Neuronal stem cell (in vitro differentiated cells): Measurements from ENCODE around the gene COL11A2.
A peak's percentile ranks its signal among the peaks of the same experiment; 100 is the strongest.
"Not testable (repeated sequence)": the region's sequence is repeated elsewhere in the genome, so short reads cannot be mapped to it uniquely, and the experiment has no call there.

ENCODE experiments used
- DNase-seq: peaks from one replicate; pipeline ENCODE4 v3.0.0-alpha.2; 2013; ENCODE audit warnings: low spot score
- H2AFZ ChIP-seq: one replicate; pipeline ENCODE4 v1.6.1; 2013; ENCODE audit warnings: mild to moderate bottlenecking, low read length, inconsistent platforms
- H2AK5ac ChIP-seq: 2 replicates; pipeline ENCODE4 v1.6.1; 2013; ENCODE audit warnings: low read depth, mild to moderate bottlenecking, inconsistent platforms, low read length, moderate library complexity, mixed read lengths
- H2BK120ac ChIP-seq: 2 replicates; pipeline ENCODE4 v1.6.1; 2013; ENCODE audit warnings: low read depth, mild to moderate bottlenecking, inconsistent platforms, low read length, moderate library complexity, mixed read lengths
- H2BK12ac ChIP-seq: one replicate; pipeline ENCODE4 v1.6.1; 2013; ENCODE audit warnings: low read length, inconsistent platforms
- H2BK15ac ChIP-seq: 2 replicates; pipeline ENCODE4 v1.6.1; 2013; ENCODE audit warnings: mild to moderate bottlenecking, low read length, inconsistent platforms, mixed read lengths
- H2BK5ac ChIP-seq: one replicate; pipeline ENCODE4 v1.6.1; 2013; ENCODE audit warnings: inconsistent platforms, mild to moderate bottlenecking, low read length, moderate library complexity
- H3K14ac ChIP-seq: one replicate; pipeline ENCODE4 v1.6.1; 2013; ENCODE audit warnings: low read length, inconsistent platforms
- H3K18ac ChIP-seq: 2 replicates; pipeline ENCODE4 v1.6.1; 2013; ENCODE audit warnings: low read length, inconsistent platforms
- H3K23ac ChIP-seq: 2 replicates; pipeline ENCODE4 v1.6.1; 2013; ENCODE audit warnings: low read depth, mild to moderate bottlenecking, mixed read lengths, low read length, inconsistent platforms; ENCODE audit not compliant: poor library complexity
- H3K27ac ChIP-seq: replicated peaks from 3 replicates; pipeline ENCODE4 v1.5.1; 2013; ENCODE audit warnings: low read length, inconsistent platforms
- H3K27me3 ChIP-seq, 3 experiments: 2 replicates each; pipeline ENCODE4 v1.6.1; 2013; ENCODE audit warnings: low read length in 3 of 3, mild to moderate bottlenecking in 2 of 3, inconsistent platforms in 1 of 3, low read depth in 1 of 3, mixed read lengths in 1 of 3, moderate library complexity in 1 of 3; ENCODE audit not compliant: control insufficient read depth in 3 of 3, insufficient read depth in 3 of 3
- H3K36me3 ChIP-seq, 2 donors: replicated peaks in 1 of 2; 2 replicates each; pipeline ENCODE4 v1.6.1; 2013; ENCODE audit warnings: low read length in 2 of 2; ENCODE audit not compliant: control insufficient read depth in 2 of 2, insufficient read depth in 2 of 2
- H3K4ac ChIP-seq: 2 replicates; pipeline ENCODE4 v1.6.1; 2013; ENCODE audit warnings: inconsistent platforms, mild to moderate bottlenecking, low read length, moderate library complexity
- H3K4me1 ChIP-seq, 2 donors: 1 replicate in 1 of 2; 2 replicates in 1 of 2; pipeline ENCODE4 v1.6.1; 2013; ENCODE audit warnings: low read length in 2 of 2, low read depth in 1 of 2; ENCODE audit not compliant: control insufficient read depth in 2 of 2, insufficient read depth in 1 of 2
- H3K4me2 ChIP-seq: one replicate; pipeline ENCODE4 v1.6.1; 2013; ENCODE audit warnings: mild to moderate bottlenecking, low read length, inconsistent platforms; ENCODE audit not compliant: insufficient read depth, poor library complexity, severe bottlenecking
- H3K4me3 ChIP-seq, 2 donors: 2 replicates each; pipeline ENCODE4 v1.5.1; 2013; ENCODE audit warnings: low read length in 2 of 2, mild to moderate bottlenecking in 2 of 2, inconsistent platforms in 1 of 2, moderate library complexity in 1 of 2
- H3K79me1 ChIP-seq: one replicate; pipeline ENCODE4 v1.6.1; 2013; ENCODE audit warnings: low read depth, mild to moderate bottlenecking, inconsistent platforms, low read length, moderate library complexity
- H3K9ac ChIP-seq: one replicate; pipeline ENCODE4 v1.6.1; 2013; ENCODE audit warnings: mild to moderate bottlenecking, low read depth, low read length, inconsistent platforms; ENCODE audit not compliant: poor library complexity
- H3K9me3 ChIP-seq, 2 donors: replicated peaks in 1 of 2; 2 replicates each; pipeline versions ENCODE3 to v1.6.1; 2013; ENCODE audit warnings: low read length in 2 of 2, mild to moderate bottlenecking in 2 of 2, inconsistent platforms in 1 of 2, low read depth in 1 of 2, mixed read lengths in 1 of 2, moderate library complexity in 1 of 2; ENCODE audit not compliant: control insufficient read depth in 2 of 2, insufficient read depth in 1 of 2
- H4K8ac ChIP-seq: one replicate; pipeline ENCODE4 v1.6.1; 2013; ENCODE audit warnings: low read depth, mild to moderate bottlenecking, inconsistent platforms, low read length, moderate library complexity
- H4K91ac ChIP-seq: one replicate; pipeline ENCODE4 v1.6.1; 2013; ENCODE audit warnings: low read length, low read depth, mild to moderate bottlenecking, inconsistent platforms; ENCODE audit not compliant: poor library complexity
- whole genome bisulfite sequencing, 2 donors: extraction: QIAGEN DNeasy Blood & Tissue Kit; methylation state at CpG; one replicate each; pipeline ENCODE4 v1.1.7; 2013; ENCODE audit warnings: missing lambda C conversion rate in 2 of 2, mixed read lengths in 1 of 2; ENCODE audit not compliant: insufficient read length in 2 of 2, insufficient replicate concordance in 1 of 2; ENCODE audit errors: extremely low coverage in 2 of 2; 5-methylcytosine and 5-hydroxymethylcytosine counted together

Gene COL11A2

GRCh38 chr6:33150560-33150959, 41.7 kb downstream of the COL11A2 start:
- not testable (repeated sequence) for H3K4me3 ChIP-seq, H2BK15ac ChIP-seq, H3K79me1 ChIP-seq, H3K27ac ChIP-seq, H3K23ac ChIP-seq, H2AK5ac ChIP-seq, H3K14ac ChIP-seq, H3K9ac ChIP-seq, H2BK120ac ChIP-seq, H2AFZ ChIP-seq, H3K9me3 ChIP-seq, H2BK12ac ChIP-seq, H3K4me2 ChIP-seq, H2BK5ac ChIP-seq, H3K18ac ChIP-seq, H4K8ac ChIP-seq, DNase-seq, H3K36me3 ChIP-seq, H3K4ac ChIP-seq, H4K91ac ChIP-seq, H3K4me1 ChIP-seq
- WGBS, 2 donors: no CpG with 5 or more reads among the region's 3 CpGs
- H3K27me3 ChIP-seq: peaks cover 0 to 31% (median 0%) of the 10 kb centered on the region in 3 experiments

- Histone ChIP-seq H3K9me3 (peaks cover 0 to 2% of the 10 kb centered on the region in 2 donors), H3K27me3 (peaks cover 0 to 18% (median 0%) of the 10 kb centered on the region in 3 experiments)
- WGBS, 2 donors: no CpG with 5 or more reads among the region's 8 CpGs
Observed at GRCh38 chr6:33147807-33148666, 44.2 kb downstream of the COL11A2 start.

GRCh38 chr6:33144373-33144772, 47.9 kb downstream of the COL11A2 start:
- H3K9me3 ChIP-seq: peaks cover 0 to 2% of the 10 kb centered on the region in 2 donors
- no peaks in the 10 kb centered on the region for H3K79me1 ChIP-seq
- H2BK5ac ChIP-seq: no peak overlapping the region
- no peak overlapping the region for H3K18ac ChIP-seq
- H3K27ac ChIP-seq: no peak overlapping the region
- no peak overlapping the region for H3K9ac ChIP-seq
- H2BK120ac ChIP-seq: no peak overlapping the region
- no peak overlapping the region for H2BK12ac ChIP-seq
- H2AFZ ChIP-seq: no peak overlapping the region
- H2AK5ac ChIP-seq: no peak overlapping the region
- H3K4me1 ChIP-seq: no peaks in the 10 kb centered on the region
- H3K4me2 ChIP-seq: no peak overlapping the region
- H3K4me3 ChIP-seq: no peak overlapping the region
- no peak overlapping the region for H4K91ac ChIP-seq
- WGBS, 2 donors: no CpG with 5 or more reads among the region's 1 CpG
- no peak overlapping the region for H4K8ac ChIP-seq
- no peak overlapping the region for H3K23ac ChIP-seq
- no peak for DNase-seq
- H3K14ac ChIP-seq: no peak overlapping the region
- H3K36me3 ChIP-seq: no peaks in the 10 kb centered on the region
- no peak overlapping the region for H2BK15ac ChIP-seq
- peaks cover 0 to 35% (median 0%) of the 10 kb centered on the region in 3 experiments for H3K27me3 ChIP-seq
- no peak overlapping the region for H3K4ac ChIP-seq

More at GRCh38 chr6:33147807-33148666, 44.2 kb downstream of the COL11A2 start:
- H2BK5ac ChIP-seq: no peak overlapping the region
- no peak overlapping the region for H4K91ac ChIP-seq
- H3K23ac ChIP-seq: no peak overlapping the region
- H3K14ac ChIP-seq: no peak overlapping the region
- no peak overlapping the region for H2BK120ac ChIP-seq
- H3K9ac ChIP-seq: no peak overlapping the region
- H3K36me3 ChIP-seq: no peaks in the 10 kb centered on the region
- no peak overlapping the region for H3K18ac ChIP-seq
- no peaks in the 10 kb centered on the region for H3K79me1 ChIP-seq
- no peak overlapping the region for H3K4me2 ChIP-seq
- H2AK5ac ChIP-seq: no peak overlapping the region
- no peak overlapping the region for H4K8ac ChIP-seq
- no peak overlapping the region for H3K4me3 ChIP-seq
- no peaks in the 10 kb centered on the region for H3K4me1 ChIP-seq
- no peak overlapping the region for H2BK12ac ChIP-seq
- DNase-seq: peak; percentile 43
- H3K27ac ChIP-seq: no peak overlapping the region
- no peak overlapping the region for H2AFZ ChIP-seq
- no peak overlapping the region for H2BK15ac ChIP-seq
- H3K4ac ChIP-seq: no peak overlapping the region

- Histone ChIP-seq H3K23ac (no peak overlapping the region), H2BK5ac (no peak overlapping the region), H3K4ac (no peak overlapping the region), H2AK5ac (peak overlapping the region; percentile 32), H2BK15ac (no peak overlapping the region), H3K18ac (no peak overlapping the region), H2BK12ac (no peak overlapping the region), H3K36me3 (no peaks in the 10 kb centered on the region), H3K79me1 (no peaks in the 10 kb centered on the region), H2AFZ (no peak overlapping the region), H3K9ac (no peak overlapping the region), H4K91ac (no peak overlapping the region), H3K4me1 (no peaks in the 10 kb centered on the region), H3K27ac (no peak overlapping the region), H3K4me3 (no peak overlapping the region), H3K14ac (no peak overlapping the region), H3K9me3 (peaks cover 0 to 2% of the 10 kb centered on the region in 2 donors), H2BK120ac (no peak overlapping the region), H4K8ac (no peak overlapping the region), H3K4me2 (no peak overlapping the region), H3K27me3 (peaks cover 0 to 30% (median 0%) of the 10 kb centered on the region in 3 experiments)
- WGBS, 2 donors: no CpG with 5 or more reads among the region's 14 CpGs
- DNase-seq: no peak
Observed at GRCh38 chr6:33143113-33143770, 49.0 kb downstream of the COL11A2 start.
